Right atrium auricular region (tissue), 2 donors: ENCODE results near the gene ACBD5. TPM values are rescaled to one million over a fixed set of nuclear protein-coding genes. Genes with fewer than 3 reads are reported as not detected.

Source experiments
- DNase-seq: peaks from one replicate; pipeline ENCODE4 v3.0.0-alpha.2; 2019; ENCODE audit warnings: low spot score
- H3K27ac ChIP-seq, 2 donors: fragments of 200-600 bp; sonication (generic); 1 replicate in 1 of 2; 2 replicates in 1 of 2; pipeline ENCODE4 v1.5.1; 2016 to 2019
- H3K27me3 ChIP-seq, 2 donors: fragments of 200-600 bp; sonication (generic); one replicate each; pipeline versions ENCODE4 v1.5.1 to v1.6.0; 2017 to 2019
- H3K36me3 ChIP-seq: fragments of 200-600 bp; sonication (generic); one replicate; pipeline ENCODE4 v1.5.1; 2016
- H3K4me1 ChIP-seq, 2 donors: fragments of 200-600 bp; sonication (generic); one replicate each; pipeline versions ENCODE4 v1.5.1 to v1.6.0; 2017 to 2019
- H3K4me3 ChIP-seq, 2 donors: fragments of 200-600 bp; sonication (generic); 1 replicate in 1 of 2; 2 replicates in 1 of 2; pipeline ENCODE4 v1.5.1; 2017 to 2019; ENCODE audit warnings: mild to moderate bottlenecking in 1 of 2, moderate library complexity in 1 of 2
- H3K9me3 ChIP-seq, 2 donors: fragments of 200-600 bp; sonication (generic); one replicate each; pipeline ENCODE4 v1.5.1; 2019
- CTCF ChIP-seq, 2 donors: fragments of 200-600 bp; sonication (generic); IDR thresholded peaks; one replicate each; pipeline ENCODE4 v1.5.1; 2019; ENCODE audit warnings: antibody characterized with exemption in 2 of 2
- total RNA-seq, 2 donors: library from RNA; depleted of rRNA; stranded (reverse); fragments of >200 nt; gene quantifications; one replicate each; pipeline ENCODE4 v1.1.0, GENCODE V29; 2016

The ACBD5 gene
- total RNA-seq, 2 donors from 2014 or later, result 24.9 to 36.9 TPM

DNA sequence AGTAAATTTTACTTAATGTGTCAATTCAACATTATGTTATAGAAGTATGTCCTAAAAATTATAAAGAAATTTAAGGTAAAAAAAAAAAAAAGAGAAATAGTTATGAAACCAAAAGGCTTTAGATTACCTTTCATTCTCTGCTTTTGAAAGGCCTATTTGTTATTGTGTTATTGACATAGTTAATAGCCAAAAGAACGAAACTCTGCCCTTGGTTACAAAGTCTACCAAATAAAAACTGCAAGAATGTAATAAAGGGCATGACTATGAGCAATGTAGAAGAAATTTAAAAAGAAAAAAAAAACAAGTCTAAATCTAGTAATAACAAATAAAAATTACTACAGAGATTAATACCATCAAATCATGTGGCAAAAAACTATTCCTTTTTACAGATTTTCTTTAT lies 10.6 kb downstream of the ACBD5 start:
- no peak overlapping the region for H3K27ac ChIP-seq
- no peak overlapping the region for H3K4me3 ChIP-seq
- DNase-seq, result no peak
- peaks cover 18% of the 10 kb centered on the region for H3K36me3 ChIP-seq
- H3K9me3 ChIP-seq, result no peaks in the 10 kb centered on the region
- no peaks in the 10 kb centered on the region for H3K27me3 ChIP-seq
- no peak for TF ChIP-seq CTCF (IDR thresholded peaks at IDR 0.05)
- H3K4me1 ChIP-seq, result no peaks in the 10 kb centered on the region

DNA sequence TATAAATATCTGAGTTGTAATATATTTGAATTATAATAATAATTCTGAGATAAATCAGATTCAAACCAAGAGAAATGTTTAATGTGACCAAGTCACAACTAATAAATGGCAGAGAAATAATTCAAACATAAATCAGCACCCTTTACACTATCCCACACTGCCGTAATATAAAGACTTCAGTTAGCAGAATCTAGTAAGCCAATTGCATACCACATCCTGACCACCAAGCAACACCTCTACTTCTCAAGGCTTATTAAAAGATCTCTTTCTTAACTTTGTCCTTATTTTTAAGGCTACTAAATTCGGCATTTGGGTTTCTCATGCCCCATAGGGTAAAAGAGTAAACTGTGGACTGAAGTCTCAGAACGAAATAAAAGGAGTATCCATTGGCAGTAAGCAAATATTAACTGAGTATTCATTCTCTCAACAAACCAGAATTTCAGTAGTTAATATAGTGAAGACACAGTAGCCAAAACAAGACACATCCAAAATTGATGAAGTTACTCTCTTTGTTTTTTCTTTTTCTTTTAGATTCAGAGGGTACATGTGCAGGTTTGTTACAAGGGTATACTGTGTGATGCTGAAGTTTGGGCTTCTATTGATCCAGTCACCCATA lies 14.8 kb downstream of the ACBD5 start:
- Histone ChIP-seq H3K4me3 (no peak overlapping the region), H3K27ac (no peak overlapping the region), H3K9me3 (no peaks in the 10 kb centered on the region), H3K36me3 (peaks cover 27% of the 10 kb centered on the region), H3K27me3 (no peaks in the 10 kb centered on the region), H3K4me1 (no peaks in the 10 kb centered on the region)
- no peak for DNase-seq
- TF ChIP-seq CTCF (IDR thresholded peaks at IDR 0.05), result no peak

- DNase-seq, result no peak
- no peaks in the 10 kb centered on the region for H3K9me3 ChIP-seq
- no peaks in the 10 kb centered on the region for H3K4me1 ChIP-seq
- peaks cover 21% of the 10 kb centered on the region for H3K36me3 ChIP-seq
- H3K27me3 ChIP-seq, result no peaks in the 10 kb centered on the region
- no peak overlapping the region for H3K4me3 ChIP-seq
- TF ChIP-seq CTCF (IDR thresholded peaks at IDR 0.05), result no peak
- no peak overlapping the region for H3K27ac ChIP-seq
These were observed 15.5 kb downstream of the ACBD5 start for GRCh38 chr10:27225011-27225590.

- no peak for DNase-seq
- Histone ChIP-seq H3K27ac (no peak overlapping the region), H3K36me3 (peaks cover 21% of the 10 kb centered on the region), H3K27me3 (no peaks in the 10 kb centered on the region), H3K4me3 (no peak overlapping the region), H3K4me1 (no peaks in the 10 kb centered on the region), H3K9me3 (no peaks in the 10 kb centered on the region)
- peak; percentile 53 to 63 for TF ChIP-seq CTCF (IDR thresholded peaks at IDR 0.05)
These were observed 16.6 kb downstream of the ACBD5 start for GRCh38 chr10:27223964-27224363.

DNA sequence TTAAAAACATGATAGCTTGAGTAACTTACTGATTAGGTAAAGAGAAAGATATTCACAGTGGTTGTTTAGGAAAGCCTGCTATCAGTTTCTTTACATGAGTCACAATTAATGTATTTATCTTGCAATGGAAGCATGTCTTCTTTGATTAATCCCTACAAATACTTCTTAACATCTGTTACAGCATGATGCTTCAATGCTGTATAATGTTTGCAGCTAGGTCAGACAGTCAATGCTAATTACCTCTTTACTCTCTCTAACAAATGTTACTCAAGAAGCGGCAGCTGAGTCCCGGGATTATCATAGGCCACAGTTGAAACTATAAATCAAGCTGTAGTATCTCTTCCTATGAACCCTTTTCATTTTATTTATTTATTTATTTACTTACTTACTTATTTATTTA lies 33.2 kb downstream of the ACBD5 start:
- no peak for DNase-seq
- Histone ChIP-seq H3K27me3 (no peaks in the 10 kb centered on the region), H3K9me3 (no peaks in the 10 kb centered on the region), H3K4me3 (no peak overlapping the region), H3K4me1 (no peaks in the 10 kb centered on the region), H3K27ac (no peak overlapping the region), H3K36me3 (peaks cover 94% of the 10 kb centered on the region)
- no peak for TF ChIP-seq CTCF (IDR thresholded peaks at IDR 0.05)

DNA sequence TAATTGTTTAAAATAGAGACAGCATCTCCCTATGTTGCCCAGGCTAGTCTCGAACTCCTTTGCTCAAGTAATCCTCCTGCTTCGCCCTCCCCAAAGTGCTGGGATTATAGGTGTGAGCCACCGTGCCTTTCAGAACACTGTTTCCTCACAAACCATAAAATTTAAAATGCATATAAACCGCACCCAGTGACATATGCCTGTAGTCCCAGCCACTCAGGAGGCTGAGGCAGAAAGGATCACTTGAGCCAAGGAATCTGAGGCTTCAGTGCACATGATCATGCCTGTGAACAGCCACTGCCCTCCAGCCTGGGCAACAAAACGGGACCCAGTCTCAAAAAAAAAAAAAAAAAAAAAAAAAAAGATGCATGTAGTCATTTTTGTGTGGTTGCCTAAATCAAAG lies 36.8 kb downstream of the ACBD5 start:
- no peak for DNase-seq
- H3K27me3 ChIP-seq, result no peaks in the 10 kb centered on the region
- no peaks in the 10 kb centered on the region for H3K9me3 ChIP-seq
- TF ChIP-seq CTCF (IDR thresholded peaks at IDR 0.05), result no peak
- peaks cover 81% of the 10 kb centered on the region for H3K36me3 ChIP-seq
- H3K4me1 ChIP-seq, result no peaks in the 10 kb centered on the region
- no peak overlapping the region for H3K27ac ChIP-seq
- no peak overlapping the region for H3K4me3 ChIP-seq
